GM19452 (cell line): Measurements from ENCODE around the gene COQ10A.
A peak's percentile ranks its signal among the peaks of the same experiment; 100 is the strongest.
"Not testable (repeated sequence)": the region's sequence is repeated elsewhere in the genome, so short reads cannot be mapped to it uniquely, and the experiment has no call there.

Experiments
- ATAC-seq: cut with Tn5 transposase; IDR thresholded peaks from one replicate; pipeline ENCODE4 v1.9.1; 2021; ENCODE audit not compliant: unreplicated experiment

COQ10A gene

DNA sequence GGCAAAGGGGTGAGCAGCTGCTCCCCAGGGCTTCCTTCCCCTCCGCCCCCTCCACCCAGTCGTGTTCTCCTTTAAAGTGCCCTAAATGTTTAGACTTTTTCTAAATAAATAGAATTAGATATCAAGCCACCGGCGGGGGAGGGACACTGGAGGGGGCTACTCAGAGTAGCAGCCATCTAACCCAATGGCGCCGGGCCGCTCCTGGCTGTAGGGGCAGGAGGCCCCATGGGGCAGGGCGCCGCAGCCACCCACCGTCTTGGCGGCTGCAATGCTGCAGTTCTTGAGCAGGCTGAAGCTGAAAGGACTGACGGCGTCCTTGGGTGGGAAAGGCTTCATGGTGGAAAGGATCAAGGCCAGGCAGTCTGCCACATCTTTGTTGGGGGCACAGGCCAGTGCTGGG lies 23.8 kb upstream of the COQ10A start:
- ATAC-seq = no peak

DNA sequence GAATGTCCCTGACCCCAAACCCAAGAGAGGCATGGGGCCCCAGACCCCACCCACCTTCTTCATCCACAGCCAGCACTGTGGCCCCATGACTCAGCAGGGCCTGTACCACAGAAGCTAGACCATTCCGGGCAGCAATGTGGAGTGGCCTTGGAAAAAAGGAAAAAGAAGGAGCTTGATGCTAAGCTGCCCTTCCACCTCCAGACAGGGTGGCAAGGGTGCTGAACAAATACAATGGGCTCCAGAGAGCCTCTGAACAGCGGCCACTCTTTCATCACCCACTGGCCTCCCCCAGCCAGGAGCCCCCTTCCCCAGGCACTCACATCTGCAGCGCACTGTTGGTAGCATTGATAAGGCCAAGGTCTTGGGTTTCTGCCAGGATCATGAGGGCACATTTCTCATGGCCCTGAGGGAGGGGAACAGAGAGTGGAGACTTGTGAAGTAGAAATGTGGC lies 23.0 kb upstream of the COQ10A start:
- no peak for ATAC-seq

DNA sequence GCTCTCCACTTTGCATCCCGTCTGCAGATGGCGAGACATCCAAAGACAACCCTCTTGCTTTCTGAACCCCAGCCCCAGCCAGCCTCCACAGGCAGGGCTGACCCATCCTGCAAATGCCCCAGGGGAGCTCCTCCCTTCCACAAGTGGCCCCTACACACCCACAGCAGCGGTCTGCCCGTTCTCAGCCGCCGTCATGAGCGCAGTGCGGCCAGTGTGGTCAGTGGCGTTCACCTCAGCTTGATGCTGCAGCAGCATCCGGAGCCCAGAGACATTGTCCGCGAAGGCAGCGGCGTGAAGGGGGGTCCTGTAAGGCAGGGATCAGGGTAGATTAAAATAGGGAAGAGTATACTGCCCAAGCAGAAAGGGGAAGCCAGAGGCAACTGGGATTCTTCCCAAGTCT lies 22.2 kb upstream of the COQ10A start:
- no peak for ATAC-seq

DNA sequence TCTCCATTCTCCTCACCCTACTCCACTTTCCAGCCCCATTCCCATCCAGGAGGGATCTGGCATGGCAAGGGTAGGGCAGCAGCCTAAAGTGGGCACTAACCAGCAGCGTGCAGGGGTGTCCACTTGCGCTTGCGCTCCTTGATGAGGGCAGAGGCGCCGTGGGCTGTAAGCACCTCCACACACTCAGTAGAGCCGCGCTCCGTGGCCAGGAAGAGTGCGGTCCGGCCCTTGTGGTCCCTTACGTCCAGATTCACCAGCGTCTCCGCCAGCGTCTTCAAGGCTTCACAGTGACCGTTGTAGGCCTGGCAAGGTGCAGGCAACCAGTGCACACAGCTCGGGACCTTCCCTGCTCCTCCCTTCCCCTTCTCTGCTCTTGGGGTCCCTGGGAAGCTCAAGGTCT lies 18.8 kb upstream of the COQ10A start:
- ATAC-seq = no peak

- ATAC-seq = no peak
Observed at GRCh38 chr12:56248711-56249110, 18.0 kb upstream of the COQ10A start.

DNA sequence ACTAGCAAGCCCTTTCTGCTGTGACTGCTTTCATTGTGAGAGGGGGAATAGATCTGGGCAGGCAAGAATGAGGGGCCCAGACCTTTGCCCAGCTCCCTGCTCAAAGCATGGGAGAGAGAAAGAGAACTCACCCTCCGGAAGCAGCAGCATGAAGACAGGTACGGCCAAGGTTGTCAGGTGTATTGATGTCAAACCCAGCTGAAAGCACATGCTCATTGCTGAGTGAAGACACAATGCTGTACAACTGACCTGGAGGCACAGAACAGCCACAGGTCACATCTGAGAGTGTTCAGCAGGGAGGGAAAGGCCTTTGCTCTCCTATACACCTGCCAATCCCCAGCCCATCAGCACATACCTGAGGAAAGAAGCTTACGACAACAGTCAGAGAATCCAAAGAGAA lies 14.1 kb upstream of the COQ10A start:
- ATAC-seq = no peak

DNA sequence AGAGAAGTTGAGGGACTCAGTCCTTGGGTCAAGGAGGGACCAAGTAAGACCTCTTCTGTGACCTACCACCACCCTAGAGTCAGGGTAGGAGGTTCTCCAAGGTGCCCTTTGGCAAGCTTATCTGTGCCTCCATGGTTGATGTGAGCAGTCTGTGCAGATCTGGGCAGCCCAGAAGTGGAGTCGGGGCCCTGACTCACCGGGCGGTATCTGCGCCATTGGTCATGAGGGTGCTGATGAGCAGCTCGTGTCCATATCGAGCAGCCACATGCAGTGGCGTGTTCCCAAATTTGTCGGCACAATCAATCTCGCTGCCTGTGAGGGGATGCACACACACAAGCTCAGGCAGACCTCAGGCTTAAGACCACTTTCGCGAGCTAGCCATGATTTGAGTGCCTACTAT lies 13.7 kb upstream of the COQ10A start:
- ATAC-seq = no peak

DNA sequence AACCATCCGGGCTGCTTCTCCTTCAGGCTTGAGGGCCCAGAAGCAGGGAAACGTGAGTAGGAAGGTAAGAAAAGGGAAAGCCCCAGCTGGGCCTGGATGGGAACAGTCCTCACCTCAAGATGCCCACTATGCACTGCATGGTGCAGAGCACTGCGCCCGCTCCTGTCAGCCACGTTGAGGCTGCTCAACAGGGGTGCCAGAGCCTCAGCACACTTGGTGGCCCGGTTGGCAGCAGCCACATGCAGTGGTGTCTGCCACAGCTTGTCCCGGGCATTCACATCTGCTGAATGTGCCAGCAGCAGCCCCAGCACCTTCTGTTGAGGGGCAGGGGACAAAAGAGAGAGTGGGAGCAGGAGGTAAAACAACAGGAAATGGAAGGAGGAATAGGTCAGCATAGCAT lies 11.1 kb upstream of the COQ10A start:
- ATAC-seq = no peak

GRCh38 chr12:56256326-56256960 lies 10.3 kb upstream of the COQ10A start:
- no peak for ATAC-seq

DNA sequence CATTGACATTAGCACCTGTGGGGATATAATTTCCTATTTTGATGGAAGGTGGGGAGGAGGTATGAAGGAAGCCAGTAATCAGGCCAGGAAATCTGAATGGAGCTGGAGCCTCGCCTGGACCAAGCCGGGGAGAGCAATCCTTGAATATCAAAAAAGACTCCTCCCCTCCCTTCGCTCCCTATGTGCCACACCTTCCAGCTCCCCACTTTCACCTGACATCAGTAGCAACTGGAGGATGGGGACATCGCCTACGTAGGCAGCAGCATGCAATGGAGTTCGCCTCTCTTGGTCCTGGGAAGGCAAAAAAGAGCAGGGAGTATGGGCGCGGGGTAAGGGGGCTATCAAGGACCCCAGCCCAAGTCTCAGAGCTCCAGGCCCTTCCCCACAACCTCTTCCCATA lies 9.7 kb upstream of the COQ10A start:
- ATAC-seq = no peak

DNA sequence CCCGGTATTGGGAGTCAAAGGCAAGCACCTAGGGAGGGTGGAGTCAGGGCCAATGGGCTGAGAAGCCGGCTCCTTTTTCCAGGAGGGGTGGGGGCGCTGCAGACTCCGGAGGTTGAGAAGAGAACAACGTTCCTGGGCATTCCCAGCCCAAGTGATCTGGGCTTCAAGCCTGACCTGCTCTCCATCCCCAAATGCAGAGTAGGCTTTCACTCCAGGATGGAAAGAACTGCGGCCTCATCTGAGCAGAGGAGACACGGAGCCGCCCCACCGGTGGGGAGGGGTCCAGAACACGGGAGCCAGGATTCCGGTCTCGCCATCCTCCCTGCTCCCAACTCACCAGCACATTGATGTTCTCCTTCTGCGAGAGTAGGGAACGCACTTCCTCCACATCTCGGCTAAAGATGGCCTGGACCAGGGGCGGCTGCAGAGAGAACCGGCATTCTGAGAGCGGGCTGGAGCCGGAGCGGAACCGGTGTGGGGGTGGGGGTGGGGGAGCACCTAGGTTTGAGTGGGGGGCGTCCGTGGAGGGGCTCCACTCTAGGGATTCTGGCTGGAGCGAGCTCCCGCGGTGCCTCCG lies 9.2 kb upstream of the COQ10A start:
- ATAC-seq = no peak

- peak; percentile 92 for ATAC-seq
Observed at GRCh38 chr12:56258068-56258819, 8.5 kb upstream of the COQ10A start, which contains the start of gene ANKRD52. Gene ANKRD52, minus strand, starts transcription at chr12:56258384. Its CDS starts 115 bp downstream, at chr12:56258269.

DNA sequence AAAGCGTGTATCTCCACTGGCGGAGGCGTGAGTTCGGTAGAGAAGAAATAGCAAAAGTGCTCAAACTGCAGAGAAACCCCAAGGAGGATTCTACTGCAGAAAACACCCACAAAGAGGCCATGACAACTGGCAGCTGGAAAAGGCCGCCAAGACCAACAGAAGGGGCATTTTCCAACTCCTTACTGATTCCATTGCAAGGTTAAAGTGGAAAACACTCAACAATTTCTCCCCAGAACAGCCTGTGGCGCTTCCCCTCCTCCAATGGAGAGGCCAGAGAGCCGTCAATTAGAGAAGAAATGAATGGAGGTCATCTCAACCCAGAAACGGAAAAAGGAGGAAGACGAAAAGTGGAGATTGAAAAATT lies 7.9 kb upstream of the COQ10A start:
- ATAC-seq = no peak

DNA sequence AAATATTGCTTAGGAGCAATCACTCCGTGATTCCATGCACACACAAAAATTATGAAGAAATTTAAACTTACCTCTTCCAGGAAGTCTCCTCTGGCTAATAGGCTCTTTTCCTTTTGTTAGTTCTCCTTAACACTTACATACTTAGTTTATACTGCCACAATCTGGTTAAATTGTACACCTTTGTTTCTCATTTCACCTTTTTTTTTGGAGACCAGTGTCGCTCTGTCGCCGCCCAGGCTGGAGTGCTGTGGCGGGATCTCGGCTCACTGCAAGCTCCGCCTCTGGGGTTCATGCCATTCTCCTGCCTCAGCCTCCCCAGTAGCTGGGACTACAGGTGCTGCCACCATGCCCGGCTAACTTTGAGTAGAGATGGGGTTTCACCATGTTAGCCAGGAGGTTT lies 6.4 kb upstream of the COQ10A start:
- no peak for ATAC-seq

- ATAC-seq = no peak
Observed at GRCh38 chr12:56260921-56261320, 5.8 kb upstream of the COQ10A start.

GRCh38 chr12:56261503-56262232 lies 5.1 kb upstream of the COQ10A start:
- ATAC-seq = no peak

GRCh38 chr12:56262955-56263354 lies 3.8 kb upstream of the COQ10A start:
- ATAC-seq = not testable (repeated sequence)

DNA sequence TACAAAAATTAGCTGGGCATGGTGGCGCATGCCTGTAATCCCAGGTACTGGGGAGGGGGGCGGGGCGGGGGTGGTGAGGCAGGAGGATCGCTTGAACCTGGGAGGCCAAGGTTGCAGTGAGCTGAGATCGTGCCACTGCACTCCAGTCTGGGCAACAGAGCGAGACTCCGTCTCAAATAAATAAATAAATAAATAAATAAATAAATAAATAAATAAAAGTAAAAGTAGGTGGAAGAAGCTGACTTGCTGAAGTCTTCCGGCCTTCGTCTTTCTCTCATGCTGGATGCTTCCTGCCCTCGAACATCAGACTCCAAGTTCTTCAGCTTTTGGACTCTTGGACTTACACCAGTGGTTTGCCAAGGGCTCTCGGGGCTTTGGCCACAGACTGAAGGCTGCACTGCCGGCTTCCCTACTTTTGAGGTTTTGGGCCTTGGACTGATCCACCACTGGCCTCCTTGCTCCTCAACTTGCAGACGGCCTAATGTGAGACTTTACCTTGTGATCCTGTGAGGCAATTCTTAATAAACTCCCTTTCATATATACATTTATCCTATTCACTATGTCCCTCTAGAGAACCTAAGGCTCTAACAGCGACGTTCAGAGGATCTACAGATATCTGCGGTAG lies 562 bp upstream of the COQ10A start:
- ATAC-seq = not testable (repeated sequence)

DNA sequence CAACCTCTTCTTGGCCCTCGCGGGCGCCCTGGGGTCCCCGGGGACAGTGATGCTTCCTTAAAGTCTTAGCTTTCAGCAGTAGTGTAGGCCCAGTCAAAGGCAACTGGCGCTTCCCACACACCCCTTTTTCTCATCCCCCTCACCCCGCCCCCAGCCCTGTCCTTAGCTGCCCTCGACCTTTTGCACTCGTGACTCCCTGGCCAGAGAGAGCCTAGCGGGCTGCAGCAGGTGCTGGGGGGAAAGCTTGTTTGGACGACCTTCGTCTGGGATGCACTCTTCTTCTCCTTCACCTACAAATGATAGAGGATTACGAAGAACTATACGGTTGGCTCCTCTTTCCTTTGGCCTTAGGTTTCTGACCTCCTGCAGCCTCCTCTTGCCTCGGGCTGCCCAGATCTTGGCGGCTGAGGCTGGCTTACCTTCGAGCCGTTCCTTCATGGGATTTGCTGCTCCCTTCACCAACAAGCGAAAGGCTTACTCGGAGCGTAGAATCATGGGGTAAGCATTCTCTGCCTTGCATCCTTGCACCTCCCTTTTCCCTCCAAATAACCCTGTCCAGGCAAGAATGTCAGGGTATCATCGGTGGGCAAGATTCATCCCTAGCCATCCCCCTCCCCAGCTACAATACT lies 815 bp downstream of the COQ10A start:
- peak; percentile 7 for ATAC-seq

DNA sequence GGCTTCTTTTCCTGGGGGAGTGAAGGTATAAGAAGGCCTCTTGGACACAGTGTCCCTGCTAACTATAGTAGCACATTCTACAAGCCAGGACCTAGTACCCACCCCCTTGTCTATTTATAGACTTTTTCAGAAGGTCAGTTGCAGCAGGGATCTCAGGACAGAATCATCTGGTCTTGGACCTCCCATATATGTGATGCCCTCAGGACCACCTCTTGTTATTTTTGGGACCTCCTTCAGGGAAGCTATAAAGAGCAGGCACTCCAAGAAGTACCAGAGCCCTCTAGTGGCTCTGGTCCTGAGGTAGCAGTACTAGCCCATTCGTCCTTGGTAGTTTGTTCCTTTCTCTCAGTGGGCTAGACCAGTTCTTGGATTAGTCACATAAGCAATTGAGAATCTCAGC lies 4.3 kb downstream of the COQ10A start:
- ATAC-seq = no peak

- not testable (repeated sequence) for ATAC-seq
Observed at GRCh38 chr12:56272468-56272867, 5.7 kb downstream of the COQ10A start.
